ENCODE results near the gene CLCN2. TPM values are rescaled to one million over a fixed set of nuclear protein-coding genes. Genes with fewer than 3 reads are reported as not detected.
A peak's percentile ranks its signal among the peaks of the same experiment; 100 is the strongest.

Gene CLCN2
- total RNA-seq, 4 donors from 2014 or later: 0.77 to 20.8 (median 7.3) TPM

DNA sequence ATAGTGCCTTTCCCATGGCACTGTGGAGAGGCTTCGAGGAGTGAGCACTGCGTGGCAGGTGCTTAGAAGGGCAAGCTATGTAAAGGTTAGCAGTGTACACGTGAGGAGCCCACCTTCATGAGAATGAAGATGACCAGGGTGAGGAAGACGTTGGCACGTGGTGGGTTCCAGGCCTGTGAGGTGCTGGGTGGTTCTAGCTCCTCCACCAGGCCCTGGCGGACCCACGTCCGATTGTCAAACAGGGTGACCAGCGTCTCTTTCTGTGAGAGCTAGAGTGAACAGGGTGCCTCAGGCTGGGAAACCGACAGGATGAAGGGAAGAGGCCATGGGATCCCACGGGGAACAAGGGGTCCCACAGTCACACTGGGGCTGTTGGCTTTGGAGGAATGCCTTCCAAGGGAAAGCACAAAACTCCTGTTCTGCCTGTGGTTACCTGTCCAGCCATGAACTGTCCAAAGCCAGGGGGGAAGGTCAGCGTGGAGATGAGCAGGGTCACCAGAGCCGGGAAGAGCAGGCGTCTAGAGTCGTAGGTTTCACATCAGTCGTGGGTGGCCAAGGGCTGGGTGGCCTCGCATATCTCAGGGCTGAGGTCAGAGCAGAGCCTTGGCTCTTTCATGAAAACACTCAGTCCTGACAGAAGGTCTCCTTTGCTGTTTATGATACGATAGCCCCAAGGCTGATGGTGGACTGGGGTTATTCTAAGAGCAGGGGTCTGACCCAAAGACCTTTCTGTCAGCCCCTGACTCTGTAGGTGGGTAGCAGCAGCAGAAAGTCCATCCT is 6.0 kb downstream of the CLCN2 start:
- H3K27me3 ChIP-seq: no peaks in the 10 kb centered on the region
- intact Hi-C loops (cut with DNase I; ENCODE audit: low total_unique reads): no loop called here
- no peak overlapping the region for H3K27ac ChIP-seq
- no peak for DNase-seq
- peaks cover 5 to 11% of the 10 kb centered on the region in 2 donors for H3K4me1 ChIP-seq
- no peaks in the 10 kb centered on the region for H3K9me3 ChIP-seq
- no peak overlapping the region for H3K4me3 ChIP-seq
- H3K36me3 ChIP-seq: no peaks in the 10 kb centered on the region
- TF ChIP-seq, protein P1, sequence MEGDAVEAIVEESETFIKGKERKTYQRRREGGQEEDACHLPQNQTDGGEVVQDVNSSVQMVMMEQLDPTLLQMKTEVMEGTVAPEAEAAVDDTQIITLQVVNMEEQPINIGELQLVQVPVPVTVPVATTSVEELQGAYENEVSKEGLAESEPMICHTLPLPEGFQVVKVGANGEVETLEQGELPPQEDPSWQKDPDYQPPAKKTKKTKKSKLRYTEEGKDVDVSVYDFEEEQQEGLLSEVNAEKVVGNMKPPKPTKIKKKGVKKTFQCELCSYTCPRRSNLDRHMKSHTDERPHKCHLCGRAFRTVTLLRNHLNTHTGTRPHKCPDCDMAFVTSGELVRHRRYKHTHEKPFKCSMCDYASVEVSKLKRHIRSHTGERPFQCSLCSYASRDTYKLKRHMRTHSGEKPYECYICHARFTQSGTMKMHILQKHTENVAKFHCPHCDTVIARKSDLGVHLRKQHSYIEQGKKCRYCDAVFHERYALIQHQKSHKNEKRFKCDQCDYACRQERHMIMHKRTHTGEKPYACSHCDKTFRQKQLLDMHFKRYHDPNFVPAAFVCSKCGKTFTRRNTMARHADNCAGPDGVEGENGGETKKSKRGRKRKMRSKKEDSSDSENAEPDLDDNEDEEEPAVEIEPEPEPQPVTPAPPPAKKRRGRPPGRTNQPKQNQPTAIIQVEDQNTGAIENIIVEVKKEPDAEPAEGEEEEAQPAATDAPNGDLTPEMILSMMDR (IDR thresholded peaks at IDR 0.05): no peak
- no peak for TF ChIP-seq POLR2A (IDR thresholded peaks at IDR 0.05)

DNA sequence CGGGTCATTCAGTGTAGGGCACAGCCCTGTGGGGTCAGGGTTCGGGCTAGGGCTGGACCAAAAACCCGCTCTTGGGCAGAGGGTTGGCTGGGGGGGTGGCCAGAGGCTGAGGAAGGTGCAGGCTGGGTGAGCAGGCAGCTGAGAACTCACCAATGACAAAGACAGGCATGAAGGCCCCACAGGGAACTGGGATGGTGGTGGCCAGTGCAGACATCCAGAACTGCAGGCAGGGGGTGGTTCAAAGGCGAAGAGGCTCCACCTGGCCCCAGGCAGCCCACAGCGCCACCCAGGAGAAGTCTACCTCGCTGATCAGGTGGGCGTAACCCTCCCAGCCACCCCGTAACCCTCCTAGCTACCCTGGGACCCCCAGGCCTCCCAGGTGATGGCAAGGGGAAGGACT is 6.7 kb downstream of the CLCN2 start:
- intact Hi-C loops (cut with DNase I; ENCODE audit: low total_unique reads): loop anchor here (5.0 kb wide), 1 partner anchor 52 kb away; no protein-coding TSS in a partner anchor
- Histone ChIP-seq H3K27me3 (no peaks in the 10 kb centered on the region), H3K4me3 (no peak overlapping the region), H3K27ac (no peak overlapping the region), H3K9me3 (no peaks in the 10 kb centered on the region), H3K4me1 (peaks cover 0 to 10% of the 10 kb centered on the region in 2 donors), H3K36me3 (no peaks in the 10 kb centered on the region)
- no peak for TF ChIP-seq POLR2A (IDR thresholded peaks at IDR 0.05)
- TF ChIP-seq, protein P1 (IDR thresholded peaks at IDR 0.05): no peak
- DNase-seq: no peak

DNA sequence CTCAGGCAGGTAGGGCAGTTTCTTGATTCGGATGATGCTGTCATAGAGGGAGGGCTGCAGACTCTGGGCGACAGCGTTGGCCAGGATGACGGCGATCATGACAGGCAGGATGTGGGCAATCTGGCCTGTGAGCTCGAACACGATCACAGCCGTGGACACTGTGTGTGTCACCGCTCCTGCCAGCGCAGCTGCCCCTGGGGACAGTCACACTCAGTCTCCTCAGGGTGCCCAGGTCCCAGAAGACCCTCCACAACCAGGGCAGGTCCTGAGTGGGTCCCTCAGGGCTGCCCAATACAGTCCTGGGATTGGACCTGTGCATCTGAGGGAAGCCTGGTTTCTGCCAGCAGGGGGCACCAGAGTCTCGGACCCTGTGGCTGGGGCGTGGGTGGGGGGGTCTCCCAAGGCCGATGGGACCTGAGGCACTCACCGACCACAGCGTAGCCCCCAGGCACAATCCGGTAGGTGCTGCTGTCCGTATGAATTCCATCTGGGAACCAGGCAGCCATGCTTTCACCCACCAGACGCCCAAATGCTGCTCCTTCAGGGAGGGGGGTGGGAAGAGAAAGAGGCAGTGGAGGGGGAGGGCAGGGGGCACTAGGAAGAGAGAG is 7.2 kb downstream of the CLCN2 start:
- H3K4me3 ChIP-seq: no peak overlapping the region
- H3K27ac ChIP-seq: no peak overlapping the region
- DNase-seq: peak in 1 of 2 donors; percentile 47
- intact Hi-C loops (cut with DNase I; ENCODE audit: low total_unique reads): loop anchor here (5.0 kb wide), 1 partner anchor 52 kb away; no protein-coding TSS in a partner anchor
- H3K4me1 ChIP-seq: peaks cover 0 to 10% of the 10 kb centered on the region in 2 donors
- H3K27me3 ChIP-seq: no peaks in the 10 kb centered on the region
- no peaks in the 10 kb centered on the region for H3K36me3 ChIP-seq
- no peaks in the 10 kb centered on the region for H3K9me3 ChIP-seq
- no peak for TF ChIP-seq POLR2A (IDR thresholded peaks at IDR 0.05)
- TF ChIP-seq, protein P1 (IDR thresholded peaks at IDR 0.05): peak; percentile 41 to 63 (median 48)

DNA sequence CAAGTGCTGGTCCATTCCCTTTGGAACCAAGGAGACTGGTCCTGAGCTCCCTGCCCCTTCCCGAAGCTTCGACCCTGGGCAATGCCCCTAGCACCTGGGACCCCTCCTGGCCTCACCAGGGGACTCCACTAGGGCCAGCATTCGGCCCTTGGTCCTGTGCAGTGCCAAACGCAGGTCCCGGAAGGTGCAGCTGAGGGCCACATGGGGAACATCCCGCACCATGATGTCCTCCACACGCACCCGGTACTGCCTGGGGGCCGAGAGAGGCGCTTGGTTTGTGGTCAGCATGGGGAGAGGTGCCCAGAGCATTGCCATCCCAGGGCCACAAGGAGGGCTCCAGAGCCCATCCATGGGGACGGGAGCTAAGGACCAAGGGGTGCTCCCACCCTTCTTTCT is 7.9 kb downstream of the CLCN2 start:
- Histone ChIP-seq H3K36me3 (no peaks in the 10 kb centered on the region), H3K9me3 (no peaks in the 10 kb centered on the region), H3K27me3 (no peaks in the 10 kb centered on the region), H3K27ac (no peak overlapping the region), H3K4me3 (no peak overlapping the region), H3K4me1 (peaks cover 0 to 10% of the 10 kb centered on the region in 2 donors)
- intact Hi-C loops (cut with DNase I; ENCODE audit: low total_unique reads): loop anchor here (5.0 kb wide), 1 partner anchor 51 kb away; no protein-coding TSS in a partner anchor
- DNase-seq: no peak
- TF ChIP-seq POLR2A (IDR thresholded peaks at IDR 0.05): no peak
- TF ChIP-seq, protein P1 (IDR thresholded peaks at IDR 0.05): no peak
